Measurements from ENCODE around the gene EVX2. TPM values are rescaled to one million over a fixed set of nuclear protein-coding genes. Genes with fewer than 3 reads are reported as not detected.

Gene EVX2
- total and polyA plus RNA-seq, 2 of the 13 experiments (the other 11 are each of a cell fraction or from before 2014, with no cell fraction given), result not detected

DNA sequence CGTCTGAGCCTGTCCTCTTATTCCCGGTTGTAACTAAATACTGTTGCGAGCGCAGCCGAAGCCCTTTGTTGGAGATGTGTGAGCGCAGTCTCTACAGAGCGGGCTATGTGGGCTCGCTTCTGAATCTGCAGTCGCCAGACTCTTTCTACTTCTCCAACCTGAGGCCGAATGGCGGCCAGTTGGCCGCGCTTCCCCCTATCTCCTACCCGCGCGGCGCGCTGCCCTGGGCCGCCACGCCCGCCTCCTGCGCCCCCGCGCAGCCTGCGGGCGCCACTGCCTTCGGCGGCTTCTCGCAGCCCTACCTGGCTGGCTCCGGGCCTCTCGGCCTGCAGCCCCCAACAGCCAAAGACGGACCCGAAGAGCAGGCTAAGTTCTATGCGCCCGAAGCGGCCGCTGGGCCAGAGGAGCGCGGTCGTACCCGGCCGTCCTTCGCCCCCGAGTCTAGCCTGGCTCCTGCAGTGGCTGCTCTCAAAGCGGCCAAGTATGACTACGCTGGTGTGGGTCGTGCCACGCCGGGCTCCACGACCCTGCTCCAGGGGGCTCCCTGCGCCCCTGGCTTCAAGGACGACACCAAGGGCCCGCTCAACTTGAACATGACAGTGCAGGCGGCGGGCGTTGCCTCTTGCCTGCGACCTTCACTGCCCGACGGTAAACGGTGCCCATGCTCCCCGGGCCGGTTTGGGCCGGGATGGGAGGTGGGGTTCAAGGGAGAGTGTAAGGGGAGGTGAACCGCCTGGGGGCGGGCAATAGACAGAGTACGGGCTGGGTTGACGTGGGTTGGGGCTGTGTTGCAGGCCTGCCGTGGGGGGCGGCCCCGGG, 16.2 kb upstream of the EVX2 start, which contains the start of gene HOXD12:
Gene HOXD12, plus strand, starts transcription at position 68 of the 819 bp plus-strand sequence. Its CDS starts 7 bp downstream, at position 75.
- H3K36me3 ChIP-seq (replicated peaks in 1 of 2; ENCODE audit: control insufficient read depth in 1 of 2, insufficient read depth in 2 of 2, low read length in 2 of 2), result no peaks in the 10 kb centered on the region
- peaks cover 29 to 98% of the 10 kb centered on the region in 2 experiments for H3K27me3 ChIP-seq (ENCODE audit: control insufficient read depth in 1 of 2, insufficient read depth in 2 of 2, low read length in 2 of 2)
- ChIA-PET POLR2A (no interaction called here), CTCF (ENCODE audit: low intra/inter-chr PET ratio, low total read pairs) (no interaction called here)
- FAIRE-seq, result no peak
- H3K9me3 ChIP-seq (ENCODE audit: low read length), result no peaks in the 10 kb centered on the region
- WGBS (ENCODE audit: low lambda C conversion rate), result 63% methylated on average over 70 of the region's 70 CpGs
- H3K9ac ChIP-seq (ENCODE audit: insufficient read depth, low read depth, low read length), result no peak within 1 kb of the TSS
- no peak for DNase-seq (ENCODE audit: low spot score)
- no peak within 1 kb of the TSS for H3K27ac ChIP-seq (ENCODE audit: extremely low read length, insufficient read depth, low read length)
- no peak within 1 kb of the TSS for H3K4me2 ChIP-seq (ENCODE audit: low read depth, low read length)
- in situ Hi-C loops (cut with HindIII; ENCODE audit: extremely low pct_ligation_motif_present, low pct_unique_long_range_greater_than_20kb), result loop anchor here (5.0 to 10.0 kb wide), 3 partner anchors 413 to 1065 kb away; no protein-coding TSS in a partner anchor
- H3K79me2 ChIP-seq (ENCODE audit: insufficient read depth, low read length), result no peaks in the 10 kb centered on the region
- H3K4me3 ChIP-seq (replicated peaks in 1 of 3; ENCODE audit: insufficient read depth in 1 of 3, low read depth in 2 of 3, low read length in 3 of 3), result no peak within 1 kb of the TSS
- H2AFZ ChIP-seq (ENCODE audit: low read length), result no peak within 1 kb of the TSS
- peaks cover 17% of the 10 kb centered on the region for H3K4me1 ChIP-seq (ENCODE audit: insufficient read depth, low read length)
- intact Hi-C loops (cut with micrococcal nuclease; ENCODE audit: unreplicated experiment), result loop anchor here (5.0 kb wide), 1 partner anchor 898 kb away; no protein-coding TSS in a partner anchor
- no TSS peak for BruUV-seq (replicated peaks)
- H4K20me1 ChIP-seq (ENCODE audit: insufficient read depth, low read length), result no peaks in the 10 kb centered on the region; the same call in 1 of the 2 replicates
- no peak for ATAC-seq
- TF ChIP-seq ZNF333 (CRISPR knock-in tag; IDR thresholded peaks at IDR 0.05; ENCODE audit: borderline replicate concordance) (no peak), ZNF331 (CRISPR knock-in tag; IDR thresholded peaks at IDR 0.05) (no peak), NRL (CRISPR knock-in tag; IDR thresholded peaks at IDR 0.05; ENCODE audit: borderline replicate concordance) (no peak)
- TF ChIP-seq, protein P1, sequence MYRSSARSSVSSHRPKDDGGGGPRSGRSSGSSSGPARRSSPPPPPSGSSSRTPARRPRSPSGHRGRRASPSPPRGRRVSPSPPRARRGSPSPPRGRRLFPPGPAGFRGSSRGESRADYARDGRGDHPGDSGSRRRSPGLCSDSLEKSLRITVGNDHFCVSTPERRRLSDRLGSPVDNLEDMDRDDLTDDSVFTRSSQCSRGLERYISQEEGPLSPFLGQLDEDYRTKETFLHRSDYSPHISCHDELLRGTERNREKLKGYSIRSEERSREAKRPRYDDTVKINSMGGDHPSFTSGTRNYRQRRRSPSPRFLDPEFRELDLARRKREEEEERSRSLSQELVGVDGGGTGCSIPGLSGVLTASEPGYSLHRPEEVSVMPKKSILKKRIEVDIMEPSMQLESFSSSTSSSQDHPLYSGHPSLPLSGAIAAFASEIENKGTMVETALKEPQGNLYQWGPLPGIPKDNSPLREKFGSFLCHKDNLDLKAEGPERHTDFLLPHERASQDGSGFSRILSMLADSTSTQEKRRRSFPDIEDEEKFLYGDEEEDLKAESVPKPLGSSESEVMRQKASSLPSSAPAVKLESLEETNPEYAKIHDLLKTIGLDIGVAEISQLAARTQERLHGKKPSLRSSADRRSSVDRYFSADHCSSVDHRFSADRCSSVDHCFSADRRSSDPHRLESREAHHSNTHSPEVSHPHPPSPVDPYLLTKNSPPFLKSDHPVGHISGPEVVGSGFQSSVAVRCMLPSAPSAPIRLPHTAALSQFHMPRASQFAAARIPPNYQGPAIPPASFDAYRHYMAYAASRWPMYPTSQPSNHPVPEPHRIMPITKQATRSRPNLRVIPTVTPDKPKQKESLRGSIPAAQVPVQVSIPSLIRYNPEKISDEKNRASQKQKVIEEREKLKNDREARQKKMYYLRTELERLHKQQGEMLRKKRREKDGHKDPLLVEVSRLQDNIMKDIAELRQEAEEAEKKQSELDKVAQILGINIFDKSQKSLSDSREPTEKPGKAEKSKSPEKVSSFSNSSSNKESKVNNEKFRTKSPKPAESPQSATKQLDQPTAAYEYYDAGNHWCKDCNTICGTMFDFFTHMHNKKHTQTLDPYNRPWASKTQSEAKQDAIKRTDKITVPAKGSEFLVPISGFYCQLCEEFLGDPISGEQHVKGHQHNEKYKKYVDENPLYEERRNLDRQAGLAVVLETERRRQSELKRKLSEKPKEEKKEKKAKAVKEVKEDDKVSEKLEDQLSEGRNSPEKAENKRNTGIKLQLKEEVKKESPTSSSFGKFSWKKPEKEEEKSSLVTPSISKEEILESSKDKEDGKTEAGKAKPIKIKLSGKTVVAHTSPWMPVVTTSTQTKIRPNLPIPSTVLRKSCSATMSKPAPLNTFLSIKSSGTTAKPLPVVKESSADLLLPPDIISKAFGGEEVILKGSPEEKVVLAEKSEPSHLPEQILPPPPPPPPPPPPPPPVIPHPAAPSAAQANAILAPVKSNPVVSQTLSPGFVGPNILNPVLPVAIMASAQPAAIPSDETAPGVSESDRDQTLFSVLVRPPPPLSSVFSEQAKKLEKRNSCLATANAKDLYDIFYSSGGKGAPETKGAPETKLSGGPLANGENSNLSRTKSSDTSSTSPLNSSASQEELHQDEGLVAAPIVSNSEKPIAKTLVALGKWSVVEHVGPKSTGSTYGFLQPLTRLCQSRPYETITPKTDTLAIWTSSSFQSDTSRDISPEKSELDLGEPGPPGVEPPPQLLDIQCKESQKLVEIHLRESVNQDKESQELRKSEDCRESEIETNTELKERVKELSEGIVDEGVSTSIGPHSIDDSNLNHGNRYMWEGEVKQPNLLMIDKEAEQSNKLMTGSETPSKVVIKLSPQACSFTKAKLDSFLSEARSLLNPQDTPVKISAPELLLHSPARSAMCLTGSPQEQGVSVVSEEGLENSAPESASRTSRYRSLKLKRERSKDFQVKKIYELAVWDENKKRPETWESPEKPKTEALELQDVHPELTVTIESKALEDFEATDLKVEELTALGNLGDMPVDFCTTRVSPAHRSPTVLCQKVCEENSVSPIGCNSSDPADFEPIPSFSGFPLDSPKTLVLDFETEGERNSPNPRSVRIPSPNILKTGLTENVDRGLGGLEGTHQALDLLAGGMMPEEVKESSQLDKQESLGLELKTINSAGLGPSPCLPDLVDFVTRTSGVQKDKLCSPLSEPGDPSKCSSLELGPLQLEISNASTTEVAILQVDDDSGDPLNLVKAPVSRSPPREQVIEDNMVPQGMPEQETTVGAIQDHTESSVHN (CRISPR knock-in tag; IDR thresholded peaks at IDR 0.05), result no peak
- TF ChIP-seq, protein P2, sequence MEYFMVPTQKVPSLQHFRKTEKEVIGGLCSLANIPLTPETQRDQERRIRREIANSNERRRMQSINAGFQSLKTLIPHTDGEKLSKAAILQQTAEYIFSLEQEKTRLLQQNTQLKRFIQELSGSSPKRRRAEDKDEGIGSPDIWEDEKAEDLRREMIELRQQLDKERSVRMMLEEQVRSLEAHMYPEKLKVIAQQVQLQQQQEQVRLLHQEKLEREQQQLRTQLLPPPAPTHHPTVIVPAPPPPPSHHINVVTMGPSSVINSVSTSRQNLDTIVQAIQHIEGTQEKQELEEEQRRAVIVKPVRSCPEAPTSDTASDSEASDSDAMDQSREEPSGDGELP (IDR thresholded peaks at IDR 0.05; ENCODE audit: borderline replicate concordance, low read depth), result no peak
- TF ChIP-seq, protein P3, sequence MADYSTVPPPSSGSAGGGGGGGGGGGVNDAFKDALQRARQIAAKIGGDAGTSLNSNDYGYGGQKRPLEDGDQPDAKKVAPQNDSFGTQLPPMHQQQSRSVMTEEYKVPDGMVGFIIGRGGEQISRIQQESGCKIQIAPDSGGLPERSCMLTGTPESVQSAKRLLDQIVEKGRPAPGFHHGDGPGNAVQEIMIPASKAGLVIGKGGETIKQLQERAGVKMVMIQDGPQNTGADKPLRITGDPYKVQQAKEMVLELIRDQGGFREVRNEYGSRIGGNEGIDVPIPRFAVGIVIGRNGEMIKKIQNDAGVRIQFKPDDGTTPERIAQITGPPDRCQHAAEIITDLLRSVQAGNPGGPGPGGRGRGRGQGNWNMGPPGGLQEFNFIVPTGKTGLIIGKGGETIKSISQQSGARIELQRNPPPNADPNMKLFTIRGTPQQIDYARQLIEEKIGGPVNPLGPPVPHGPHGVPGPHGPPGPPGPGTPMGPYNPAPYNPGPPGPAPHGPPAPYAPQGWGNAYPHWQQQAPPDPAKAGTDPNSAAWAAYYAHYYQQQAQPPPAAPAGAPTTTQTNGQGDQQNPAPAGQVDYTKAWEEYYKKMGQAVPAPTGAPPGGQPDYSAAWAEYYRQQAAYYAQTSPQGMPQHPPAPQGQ (CRISPR knock-in tag; IDR thresholded peaks at IDR 0.05; ENCODE audit: borderline replicate concordance), result no peak
- TF ChIP-seq, protein P4, sequence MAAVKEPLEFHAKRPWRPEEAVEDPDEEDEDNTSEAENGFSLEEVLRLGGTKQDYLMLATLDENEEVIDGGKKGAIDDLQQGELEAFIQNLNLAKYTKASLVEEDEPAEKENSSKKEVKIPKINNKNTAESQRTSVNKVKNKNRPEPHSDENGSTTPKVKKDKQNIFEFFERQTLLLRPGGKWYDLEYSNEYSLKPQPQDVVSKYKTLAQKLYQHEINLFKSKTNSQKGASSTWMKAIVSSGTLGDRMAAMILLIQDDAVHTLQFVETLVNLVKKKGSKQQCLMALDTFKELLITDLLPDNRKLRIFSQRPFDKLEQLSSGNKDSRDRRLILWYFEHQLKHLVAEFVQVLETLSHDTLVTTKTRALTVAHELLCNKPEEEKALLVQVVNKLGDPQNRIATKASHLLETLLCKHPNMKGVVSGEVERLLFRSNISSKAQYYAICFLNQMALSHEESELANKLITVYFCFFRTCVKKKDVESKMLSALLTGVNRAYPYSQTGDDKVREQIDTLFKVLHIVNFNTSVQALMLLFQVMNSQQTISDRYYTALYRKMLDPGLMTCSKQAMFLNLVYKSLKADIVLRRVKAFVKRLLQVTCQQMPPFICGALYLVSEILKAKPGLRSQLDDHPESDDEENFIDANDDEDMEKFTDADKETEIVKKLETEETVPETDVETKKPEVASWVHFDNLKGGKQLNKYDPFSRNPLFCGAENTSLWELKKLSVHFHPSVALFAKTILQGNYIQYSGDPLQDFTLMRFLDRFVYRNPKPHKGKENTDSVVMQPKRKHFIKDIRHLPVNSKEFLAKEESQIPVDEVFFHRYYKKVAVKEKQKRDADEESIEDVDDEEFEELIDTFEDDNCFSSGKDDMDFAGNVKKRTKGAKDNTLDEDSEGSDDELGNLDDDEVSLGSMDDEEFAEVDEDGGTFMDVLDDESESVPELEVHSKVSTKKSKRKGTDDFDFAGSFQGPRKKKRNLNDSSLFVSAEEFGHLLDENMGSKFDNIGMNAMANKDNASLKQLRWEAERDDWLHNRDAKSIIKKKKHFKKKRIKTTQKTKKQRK (IDR thresholded peaks at IDR 0.05; ENCODE audit: low read length), result no peak

Measured in HepG2 (cell line).